KBM-7 (cell line): ENCODE data around the gene LDLRAD4.
A peak's percentile ranks its signal among the peaks of the same experiment; 100 is the strongest.

ENCODE experiments used
- DNase-seq: peaks from one replicate; pipeline ENCODE4 v3.0.0-alpha.2; 2015
- in situ Hi-C: fragments of 300-500 bp; cut with MboI; formaldehyde crosslinking; loops from 2 replicates; pipeline ENCODE4 v1.14.3; 2020; ENCODE audit warnings: low sequenced_read_pairs, low pct_unique_long_range_greater_than_20kb, mixed read lengths

Gene LDLRAD4

GRCh38 chr18:13218368-13218991 is at the start of gene LDLRAD4:
TSS of gene LDLRAD4 (plus strand) at chr18:13218760.
- in situ Hi-C loops = no loop called here
- DNase-seq = peak; percentile 52

- in situ Hi-C loops = no loop called here
- DNase-seq = no peak
These were observed 44.9 kb upstream of the LDLRAD4 start for GRCh38 chr18:13173578-13174145.

GRCh38 chr18:13175266-13175665 is 43.3 kb upstream of the LDLRAD4 start:
- in situ Hi-C loops = no loop called here
- no peak for DNase-seq

- in situ Hi-C loops = no loop called here
- DNase-seq = no peak
These were observed 42.8 kb upstream of the LDLRAD4 start for GRCh38 chr18:13175754-13176210.

GRCh38 chr18:13176847-13177246 is 41.7 kb upstream of the LDLRAD4 start:
- in situ Hi-C loops = no loop called here
- no peak for DNase-seq

GRCh38 chr18:13178197-13178596 is 40.4 kb upstream of the LDLRAD4 start:
- in situ Hi-C loops = no loop called here

GRCh38 chr18:13178976-13179375 is 39.6 kb upstream of the LDLRAD4 start:
- no peak for DNase-seq
- in situ Hi-C loops = no loop called here

More at GRCh38 chr18:13178197-13178596, 40.4 kb upstream of the LDLRAD4 start:
- DNase-seq = no peak

GRCh38 chr18:13179566-13180113 is 38.9 kb upstream of the LDLRAD4 start:
- DNase-seq = no peak
- in situ Hi-C loops = no loop called here

GRCh38 chr18:13180614-13181375 is 37.8 kb upstream of the LDLRAD4 start:
- DNase-seq = no peak
- in situ Hi-C loops = no loop called here

- in situ Hi-C loops = no loop called here
- no peak for DNase-seq
These were observed 36.8 kb upstream of the LDLRAD4 start for GRCh38 chr18:13181765-13182164.

- in situ Hi-C loops = no loop called here
These were observed 35.2 kb upstream of the LDLRAD4 start for GRCh38 chr18:13183359-13183758.

GRCh38 chr18:13183790-13184189 is 34.8 kb upstream of the LDLRAD4 start:
- in situ Hi-C loops = no loop called here
- DNase-seq = no peak

More at GRCh38 chr18:13183359-13183758, 35.2 kb upstream of the LDLRAD4 start:
- no peak for DNase-seq

- in situ Hi-C loops = no loop called here
- no peak for DNase-seq
These were observed 34.2 kb upstream of the LDLRAD4 start for GRCh38 chr18:13184396-13184795.

GRCh38 chr18:13185675-13186198 is 32.8 kb upstream of the LDLRAD4 start:
- no peak for DNase-seq
- in situ Hi-C loops = no loop called here

GRCh38 chr18:13186687-13187086 is 31.9 kb upstream of the LDLRAD4 start:
- no peak for DNase-seq
- in situ Hi-C loops = no loop called here

GRCh38 chr18:13187498-13187897 is 31.1 kb upstream of the LDLRAD4 start:
- in situ Hi-C loops = no loop called here
- no peak for DNase-seq

- no peak for DNase-seq
- in situ Hi-C loops = no loop called here
These were observed 27.5 kb upstream of the LDLRAD4 start for GRCh38 chr18:13191031-13191430.

GRCh38 chr18:13191779-13192178 is 26.8 kb upstream of the LDLRAD4 start:
- DNase-seq = no peak
- in situ Hi-C loops = no loop called here

- in situ Hi-C loops = no loop called here
These were observed 25.6 kb upstream of the LDLRAD4 start for GRCh38 chr18:13192970-13193369.

GRCh38 chr18:13194239-13194638 is 24.3 kb upstream of the LDLRAD4 start:
- no peak for DNase-seq
- in situ Hi-C loops = no loop called here

More at GRCh38 chr18:13192970-13193369, 25.6 kb upstream of the LDLRAD4 start:
- no peak for DNase-seq
